Hepatocyte (in vitro differentiated cells): ENCODE data around the gene TP53TG5.

ENCODE experiments used
- CTCF ChIP-seq: fragments of 200-600 bp; sonication (generic); IDR thresholded peaks from 2 replicates; pipeline ENCODE4 v1.5.1; 2016; ENCODE audit warnings: antibody characterized with exemption, mild to moderate bottlenecking; ENCODE audit not compliant: poor library complexity
- EZH2 ChIP-seq: fragments of 200-600 bp; sonication (generic); IDR thresholded peaks from 2 replicates; pipeline ENCODE4 v1.6.1; 2016; ENCODE audit warnings: antibody characterized with exemption, mild to moderate bottlenecking, borderline replicate concordance
- EZH2phosphoT487 ChIP-seq: fragments of 200-600 bp; sonication (generic); IDR thresholded peaks from one replicate; pipeline ENCODE4 v1.6.1; 2018; ENCODE audit warnings: antibody characterized with exemption, mild to moderate bottlenecking, low read depth, moderate library complexity; ENCODE audit not compliant: unreplicated experiment, severe bottlenecking

GRCh38 chr20:45341939-45342854 is 35.9 kb downstream of the TP53TG5 start:
- TF ChIP-seq CTCF (no peak), EZH2 (no peak), EZH2phosphoT487 (no peak)
